NCI-H2171 treated with DMSO at 0.1 percent for 48 hours (cell line): Measurements from ENCODE around the gene TNRC6A.
A peak's percentile ranks its signal among the peaks of the same experiment; 100 is the strongest.
"Not testable (repeated sequence)": the region's sequence is repeated elsewhere in the genome, so short reads cannot be mapped to it uniquely, and the experiment has no call there.

Experiments
- DNase-seq: peaks from one replicate; lab custom pipeline; 2025; lab: John Stamatoyannopoulos, UW

The TNRC6A gene

DNA sequence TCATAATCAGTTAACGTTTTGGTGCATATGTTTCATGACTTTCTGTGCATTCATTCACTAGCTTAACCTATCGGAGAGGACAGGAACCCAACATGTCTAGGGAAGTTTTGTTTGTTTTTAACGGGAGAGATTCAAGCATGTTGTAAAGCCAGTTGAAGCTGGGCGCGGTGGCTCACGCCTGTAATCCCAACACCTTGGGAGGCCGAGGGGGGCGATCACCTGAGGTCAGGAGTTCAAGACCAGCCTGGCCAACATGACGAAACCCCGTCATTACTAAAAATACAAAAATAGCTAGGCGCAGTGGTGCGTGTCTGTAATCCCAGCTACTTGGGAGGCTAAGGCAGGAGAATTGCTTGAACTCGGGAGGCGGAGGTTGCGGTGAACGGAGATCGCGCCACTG lies 1.4 kb upstream of the TNRC6A start:
- no peak for DNase-seq

DNA sequence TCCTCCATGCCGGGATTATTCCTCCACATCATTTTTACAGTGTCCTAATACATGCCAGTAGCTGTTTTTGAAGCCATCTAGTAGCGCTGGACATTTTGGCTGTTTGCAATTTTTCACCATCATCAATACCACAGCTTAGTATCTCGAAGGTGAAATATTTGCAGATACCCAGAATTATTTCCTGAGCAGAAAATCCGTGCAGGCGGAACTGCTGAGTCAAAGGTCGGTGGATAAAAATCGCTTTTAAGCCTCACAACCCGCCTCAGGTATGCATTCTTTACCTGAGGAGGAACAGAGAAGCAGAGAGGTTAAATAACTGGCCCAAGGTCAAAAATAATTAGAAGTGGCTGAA lies 584 bp upstream of the TNRC6A start:
- no peak for DNase-seq

DNA sequence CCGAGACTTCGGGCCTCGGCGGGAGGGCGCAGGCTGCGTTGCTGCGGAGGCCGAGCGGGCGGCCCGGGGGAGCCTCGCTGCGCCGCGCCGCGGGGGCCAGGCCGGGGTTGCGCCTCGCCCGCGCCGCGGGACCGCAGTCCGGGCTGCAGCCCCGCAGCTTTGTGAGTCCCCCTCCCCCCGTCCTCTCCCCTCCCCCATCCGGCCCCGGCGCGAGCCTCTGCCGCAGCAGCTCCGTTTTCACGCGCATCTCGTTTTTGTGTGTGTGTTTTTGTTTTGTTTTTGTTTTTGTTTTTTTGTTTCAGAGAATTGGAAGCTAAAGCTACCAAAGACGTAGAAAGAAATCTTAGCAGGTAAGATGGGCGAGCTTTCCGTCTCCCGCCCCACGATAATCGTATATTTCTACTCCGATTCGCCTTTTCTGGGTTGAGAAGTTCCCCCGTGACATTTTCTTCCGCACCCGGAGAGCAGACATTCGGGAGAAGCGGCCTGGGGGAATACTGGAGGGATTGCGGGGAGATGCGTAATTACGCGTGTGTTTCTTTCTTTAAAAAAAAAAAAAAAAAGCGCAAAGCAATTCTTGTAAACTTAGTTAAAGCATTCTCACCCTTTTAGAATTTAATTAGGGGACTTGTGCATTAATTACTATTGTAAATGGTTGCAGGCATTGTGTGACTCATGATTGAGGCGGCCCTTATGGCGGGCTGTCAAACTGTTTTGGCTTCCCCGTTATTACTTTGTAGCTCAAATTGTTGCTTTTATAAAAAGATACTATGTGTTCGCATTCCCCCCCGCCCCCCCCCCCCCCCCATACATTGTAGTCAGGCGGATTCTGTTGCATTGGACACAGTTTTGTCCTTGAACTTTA lies 732 bp downstream of the TNRC6A start:
- peak; percentile 24 for DNase-seq

DNA sequence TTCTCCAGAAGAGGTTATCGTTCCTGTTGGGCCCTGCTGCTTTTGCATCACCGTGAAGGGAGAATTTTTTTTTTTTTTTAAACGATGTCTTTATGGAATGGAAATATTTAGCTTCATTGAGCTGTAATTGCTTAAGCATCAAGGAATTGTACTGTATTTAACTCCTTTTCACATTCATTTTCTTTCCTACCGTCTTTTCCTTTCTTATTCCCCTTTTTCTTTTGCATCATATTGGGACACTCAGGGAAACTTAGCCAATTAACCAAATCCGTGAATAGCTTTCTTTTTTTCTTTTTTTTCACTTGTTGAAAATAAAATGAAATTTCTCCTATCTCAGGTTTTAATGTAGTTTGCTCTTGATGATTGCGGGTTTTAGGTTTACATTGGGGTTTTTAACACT lies 1.5 kb downstream of the TNRC6A start:
- no peak for DNase-seq

DNA sequence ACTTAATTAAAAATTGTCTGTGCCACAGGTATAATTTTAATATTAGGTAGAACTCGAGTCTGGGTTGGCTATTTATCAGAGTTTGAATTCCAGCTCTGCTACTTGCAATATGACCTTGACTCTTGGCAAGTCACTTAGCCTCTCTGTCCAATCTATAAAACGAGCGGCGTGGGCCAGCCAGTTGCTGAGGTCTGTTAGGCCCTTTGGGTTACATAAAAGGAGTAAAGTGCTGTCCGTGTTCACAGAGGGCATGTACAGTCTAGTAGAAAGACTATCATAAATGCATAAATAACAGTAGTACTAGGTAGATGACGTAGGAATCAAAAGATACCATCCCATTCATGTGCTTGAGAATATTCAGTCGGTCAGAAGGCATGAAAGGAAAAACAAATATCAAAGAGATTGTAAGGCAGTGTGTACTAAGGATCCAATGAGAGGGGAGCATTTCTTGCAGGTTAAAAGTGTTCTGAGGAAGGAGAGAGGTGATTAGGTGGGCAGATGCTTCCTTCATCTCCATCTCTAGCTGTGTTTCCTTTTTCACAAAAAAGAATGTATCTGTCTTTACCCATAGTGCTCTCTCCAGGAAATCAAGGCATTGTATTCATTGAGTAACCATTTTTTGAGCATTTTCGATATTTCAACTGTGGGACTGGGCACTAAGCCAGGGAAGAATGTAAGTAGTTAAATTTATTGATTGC lies 2.4 kb downstream of the TNRC6A start:
- DNase-seq = no peak

DNA sequence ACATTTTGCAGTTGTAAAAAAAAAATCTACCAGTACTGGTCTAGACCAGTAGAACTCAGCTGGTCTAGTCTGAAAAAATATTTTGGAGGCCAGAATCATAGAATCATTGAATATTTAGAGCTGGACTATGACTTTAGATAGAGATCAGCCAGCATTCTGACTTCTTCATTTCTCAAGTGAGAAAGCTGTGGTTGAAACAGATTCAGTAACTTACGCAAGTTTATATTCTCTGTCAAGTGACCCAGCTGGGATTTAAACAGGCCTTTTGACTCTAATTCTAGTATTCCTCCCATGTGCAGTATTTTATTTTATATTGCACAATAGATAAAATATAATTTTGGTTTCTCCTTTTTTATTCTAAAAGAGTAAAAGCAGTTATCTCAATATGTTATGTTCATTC lies 4.9 kb downstream of the TNRC6A start:
- no peak for DNase-seq

DNA sequence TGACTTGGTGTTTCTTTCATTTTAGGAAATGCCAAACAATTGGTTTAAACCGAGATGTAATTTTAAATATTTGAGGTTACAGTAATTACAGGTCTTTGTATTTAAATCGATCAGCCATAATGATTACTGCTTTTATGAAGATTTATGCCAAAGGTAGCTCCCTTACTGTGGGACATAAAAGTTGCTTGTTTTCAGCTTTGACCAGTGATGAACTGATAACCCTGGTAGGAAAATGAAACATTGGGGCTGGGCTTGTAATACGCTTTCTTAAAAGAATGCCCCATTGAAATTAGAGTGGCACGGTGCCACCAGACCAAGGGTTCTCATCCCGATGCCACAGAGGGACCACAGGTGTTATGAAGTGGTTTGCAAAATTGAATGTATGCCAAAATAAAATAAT lies 7.3 kb downstream of the TNRC6A start:
- no peak for DNase-seq

DNA sequence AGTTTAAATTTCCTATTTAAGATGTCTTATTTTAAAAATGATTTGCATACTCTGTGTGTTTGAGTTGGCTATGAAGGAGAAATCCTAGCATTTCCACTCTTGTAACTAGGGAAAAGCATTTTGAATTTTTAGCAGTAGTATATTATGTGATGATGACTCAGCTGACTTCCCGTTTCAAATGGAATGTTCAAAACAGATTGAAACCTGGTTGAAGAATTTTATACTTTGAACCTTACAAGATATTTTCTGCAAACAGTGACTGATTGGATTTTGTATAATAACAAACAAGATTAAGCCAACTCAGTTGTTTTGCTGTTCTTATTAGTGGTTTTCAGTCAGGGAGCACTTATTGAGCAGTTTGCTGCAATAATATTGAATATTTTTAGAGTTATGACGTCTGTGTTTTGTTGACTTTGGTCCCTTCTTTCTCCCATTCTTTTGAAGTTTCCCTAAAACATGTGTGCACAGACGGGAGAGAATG lies 8.0 kb downstream of the TNRC6A start:
- no peak for DNase-seq

DNA sequence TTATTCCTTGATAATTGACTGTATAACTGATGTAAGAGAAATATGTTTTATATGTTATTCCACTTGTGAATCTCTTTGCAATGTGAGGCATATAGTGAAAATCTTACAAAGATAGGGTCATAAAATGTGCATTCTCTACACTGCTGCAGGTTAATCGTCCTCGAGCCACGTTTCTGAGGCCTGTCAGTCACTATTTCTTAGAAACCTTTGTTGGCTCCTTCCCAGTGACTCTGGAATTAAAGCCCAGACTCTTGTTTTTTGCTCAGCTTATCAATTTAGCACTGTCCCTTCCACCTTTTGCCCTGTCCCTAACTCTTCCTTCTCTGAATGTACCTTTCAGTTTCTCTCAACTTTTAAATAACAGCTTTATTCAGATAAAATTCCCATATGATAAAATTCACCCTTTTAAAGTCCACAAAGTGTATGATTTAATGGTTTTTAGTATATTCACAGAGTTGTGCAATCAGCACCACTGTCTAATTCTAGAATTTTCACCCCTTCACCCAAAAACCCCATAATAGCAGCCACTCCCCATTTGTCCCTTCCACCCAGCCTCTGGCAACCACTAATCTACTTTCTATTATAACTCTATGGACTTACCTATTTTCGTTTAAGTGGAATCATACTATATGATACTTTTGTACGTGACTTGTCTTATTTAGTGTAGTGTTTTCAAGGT lies 8.6 kb downstream of the TNRC6A start:
- DNase-seq = no peak

DNA sequence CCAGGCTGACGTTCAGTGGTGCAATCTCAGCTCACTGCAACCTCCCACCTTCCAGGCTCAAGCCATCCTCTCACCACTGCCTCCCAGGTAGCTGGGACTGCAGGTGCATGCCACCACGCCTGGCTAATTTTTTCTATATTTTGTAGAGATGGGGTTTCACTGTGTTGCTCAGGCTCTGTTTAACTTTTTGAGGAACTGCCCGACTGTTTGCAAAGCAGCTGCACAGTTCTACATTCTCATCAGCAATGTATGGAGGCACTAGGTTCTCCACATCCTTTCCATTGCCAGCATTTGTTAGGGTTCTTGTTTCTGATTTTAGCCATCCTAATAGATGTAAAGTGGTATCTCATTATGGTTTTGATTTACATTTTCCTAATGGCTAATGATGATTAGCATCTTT lies 9.4 kb downstream of the TNRC6A start:
- no peak for DNase-seq

DNA sequence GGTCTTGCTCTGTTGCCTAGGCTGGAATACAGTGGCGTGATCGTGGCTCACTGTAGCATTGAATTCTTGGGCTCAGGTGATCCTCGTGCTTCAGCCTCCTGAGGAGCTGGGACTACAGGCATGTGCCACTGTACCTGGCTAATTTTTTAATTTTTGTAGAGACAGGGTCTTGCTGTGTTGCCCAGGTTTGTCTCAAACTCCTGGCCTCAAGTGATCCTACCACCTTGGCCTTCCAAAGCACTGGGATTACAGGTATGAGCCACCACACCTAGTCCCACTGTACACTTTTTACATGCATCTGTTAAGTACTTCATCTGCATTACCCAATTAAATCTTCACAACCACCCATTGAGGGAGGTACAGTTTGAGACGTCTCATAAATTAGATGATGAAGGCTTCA lies 12.4 kb downstream of the TNRC6A start:
- DNase-seq = no peak

DNA sequence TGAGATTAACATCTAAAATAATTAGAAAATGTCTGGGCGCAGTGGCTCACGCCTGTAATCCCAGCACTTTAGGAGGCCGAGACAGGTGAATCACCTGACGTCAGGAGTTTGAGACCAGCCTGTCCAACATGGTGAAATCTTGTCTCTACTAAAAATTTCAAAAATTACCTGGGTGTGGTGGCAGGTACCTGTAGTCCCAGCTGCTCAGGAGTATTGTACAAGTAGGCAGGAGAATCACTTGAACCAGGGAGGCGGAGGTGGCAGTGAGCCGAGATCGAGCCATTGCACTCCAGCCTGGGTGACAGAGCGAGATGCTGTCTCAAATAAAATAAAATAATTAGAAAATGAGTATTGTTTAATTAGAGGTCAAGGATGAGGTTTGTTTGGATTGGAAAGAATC lies 13.2 kb downstream of the TNRC6A start:
- not testable (repeated sequence) for DNase-seq

DNA sequence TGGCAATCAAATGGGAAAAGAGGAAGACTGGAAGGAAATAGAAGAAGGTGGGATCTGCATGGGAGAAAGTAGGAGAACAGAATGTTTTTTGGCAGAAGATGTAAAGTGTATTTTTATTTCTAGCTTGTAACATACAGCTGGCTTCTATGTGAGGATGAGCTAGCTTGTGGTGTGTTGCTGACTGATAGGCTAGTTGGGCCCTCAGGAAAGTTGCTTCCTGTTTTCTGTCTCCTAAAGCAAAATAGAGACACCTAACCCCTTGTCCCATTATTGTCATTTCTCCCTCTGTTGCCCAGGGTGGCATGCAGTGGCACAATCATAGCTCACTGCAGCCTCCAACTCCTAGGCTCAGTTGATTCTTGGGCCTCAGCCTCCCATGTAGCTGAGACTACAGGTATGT lies 15.9 kb downstream of the TNRC6A start:
- no peak for DNase-seq

DNA sequence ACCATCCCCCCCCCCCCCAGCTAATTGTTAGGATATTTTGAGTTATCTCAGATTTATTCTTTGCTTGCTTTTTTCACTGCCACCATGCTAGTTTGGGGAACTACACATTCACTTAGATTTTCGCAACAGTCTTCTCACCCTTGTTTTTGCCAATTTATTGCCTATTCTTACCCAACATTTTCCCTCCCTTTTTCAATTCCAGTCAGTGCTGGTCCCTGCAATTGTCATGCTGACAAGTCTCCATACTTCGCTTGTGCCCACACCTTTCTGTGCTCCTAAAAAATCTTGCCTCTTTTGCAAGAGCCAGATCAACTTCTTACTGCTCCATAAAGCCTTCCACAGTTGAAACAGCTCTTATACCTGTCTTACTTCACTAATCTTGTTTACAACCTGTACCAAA lies 16.3 kb downstream of the TNRC6A start:
- DNase-seq = no peak

DNA sequence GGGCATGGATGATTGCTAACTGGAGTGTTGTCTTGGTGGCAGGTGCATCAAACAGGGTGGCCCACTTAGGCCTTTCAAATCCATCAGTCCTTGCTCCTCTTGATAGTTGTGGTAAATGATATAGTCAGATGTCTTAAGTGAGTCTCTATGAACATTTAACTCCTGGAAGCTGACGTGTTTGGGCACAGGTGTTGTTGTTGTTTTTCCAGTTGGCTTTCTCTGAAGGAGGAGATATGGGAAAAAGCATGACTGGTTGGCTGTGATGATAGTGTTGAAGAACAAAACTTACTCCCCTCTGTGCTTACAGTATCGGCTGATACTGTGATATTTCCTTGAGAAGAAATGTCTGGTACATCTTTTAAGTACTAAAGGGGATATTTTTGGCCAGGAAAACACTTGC lies 18.0 kb downstream of the TNRC6A start:
- peak; percentile 8 for DNase-seq

DNA sequence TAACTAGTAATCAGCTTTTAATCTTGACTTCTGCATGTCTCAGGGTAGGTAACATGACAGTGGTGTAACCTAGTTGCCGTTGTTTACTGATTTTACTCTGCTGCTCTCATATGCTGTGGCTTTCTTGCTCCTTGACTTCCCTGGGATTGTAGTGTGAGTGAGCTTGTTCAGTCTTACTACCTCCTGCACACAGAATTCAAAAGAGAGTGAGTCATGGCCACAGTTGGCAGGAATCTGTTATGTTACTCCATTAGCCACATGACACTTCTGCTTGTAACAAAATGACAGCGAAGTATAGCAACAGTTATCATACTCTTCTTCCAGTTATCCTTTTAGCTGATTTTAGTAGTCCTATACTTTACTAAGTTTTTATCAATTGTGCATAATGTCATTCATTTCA lies 18.8 kb downstream of the TNRC6A start:
- no peak for DNase-seq

DNA sequence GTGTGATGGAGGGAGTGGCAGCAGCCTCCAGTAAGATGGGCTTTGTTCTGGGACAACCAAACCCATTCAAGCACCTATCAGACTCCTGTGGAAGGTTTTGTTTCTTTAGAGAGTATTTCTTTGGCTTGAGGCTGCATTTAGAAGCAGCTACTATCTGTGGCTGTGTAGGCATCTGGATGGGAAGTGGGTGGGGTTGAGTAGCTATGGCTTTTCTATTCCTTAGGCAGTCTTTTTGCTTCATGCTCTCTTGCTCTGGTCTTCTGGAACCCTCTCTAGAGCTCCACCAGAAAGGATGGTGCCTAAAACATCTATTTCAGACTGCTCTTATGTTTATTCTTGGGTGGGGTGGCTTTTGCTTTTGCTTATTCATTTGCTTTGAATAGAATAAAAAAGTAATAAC lies 19.9 kb downstream of the TNRC6A start:
- DNase-seq = no peak

DNA sequence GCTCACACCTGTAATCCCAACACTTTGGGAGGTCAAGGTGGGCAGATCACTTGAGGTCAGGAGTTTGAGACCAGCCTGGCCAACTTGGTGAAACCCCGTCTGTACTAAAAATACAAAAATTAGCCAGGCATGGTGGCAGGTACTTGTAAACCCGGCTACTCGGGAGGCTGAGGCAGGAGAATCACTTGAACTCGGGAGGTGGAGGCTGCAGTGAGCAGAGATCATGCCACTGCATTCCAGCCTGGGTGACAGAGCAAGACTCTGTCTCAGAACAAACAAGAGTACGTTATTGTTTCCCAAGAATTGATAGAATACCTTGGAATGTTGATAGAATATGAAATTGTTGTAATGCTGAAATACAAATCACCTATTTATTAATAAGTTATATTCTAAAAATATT lies 20.4 kb downstream of the TNRC6A start:
- not testable (repeated sequence) for DNase-seq

DNA sequence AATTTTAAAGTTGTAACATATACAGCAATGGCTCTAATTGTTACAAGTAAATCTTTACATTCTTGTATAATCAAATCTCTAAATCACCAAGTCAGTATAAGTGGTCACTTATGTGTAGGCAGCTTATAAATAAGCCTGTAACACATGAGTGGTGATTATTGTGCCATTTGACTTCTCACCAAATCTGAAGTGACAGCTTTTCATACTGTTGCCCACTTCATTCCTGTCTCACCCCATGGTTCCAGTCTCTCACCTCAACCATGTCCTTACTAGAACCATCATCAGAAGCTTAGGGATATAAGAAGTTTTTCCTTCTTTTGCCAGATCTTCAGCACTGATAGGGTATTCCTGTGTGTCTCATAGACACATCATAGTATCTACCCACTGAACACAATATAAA lies 23.5 kb downstream of the TNRC6A start:
- DNase-seq = no peak

DNA sequence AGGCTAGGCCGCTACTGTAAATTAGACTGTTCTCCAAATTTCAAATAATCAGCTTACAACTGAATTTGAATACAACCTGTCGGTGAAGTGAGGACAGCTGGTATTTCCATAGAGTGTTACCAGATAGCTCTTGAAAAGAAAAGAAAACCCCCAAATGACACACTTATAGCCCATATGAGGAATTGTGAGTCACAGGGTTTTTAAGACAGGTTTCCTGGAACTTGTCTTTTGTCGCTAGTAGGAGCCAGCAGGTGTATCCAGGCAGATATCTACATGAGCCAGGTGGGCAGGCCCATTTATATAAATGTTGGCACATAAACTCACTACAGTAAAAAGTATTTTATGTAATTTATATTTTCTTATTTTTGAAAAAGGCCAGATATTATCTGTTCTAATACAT lies 24.0 kb downstream of the TNRC6A start:
- peak; percentile 37 for DNase-seq

DNA sequence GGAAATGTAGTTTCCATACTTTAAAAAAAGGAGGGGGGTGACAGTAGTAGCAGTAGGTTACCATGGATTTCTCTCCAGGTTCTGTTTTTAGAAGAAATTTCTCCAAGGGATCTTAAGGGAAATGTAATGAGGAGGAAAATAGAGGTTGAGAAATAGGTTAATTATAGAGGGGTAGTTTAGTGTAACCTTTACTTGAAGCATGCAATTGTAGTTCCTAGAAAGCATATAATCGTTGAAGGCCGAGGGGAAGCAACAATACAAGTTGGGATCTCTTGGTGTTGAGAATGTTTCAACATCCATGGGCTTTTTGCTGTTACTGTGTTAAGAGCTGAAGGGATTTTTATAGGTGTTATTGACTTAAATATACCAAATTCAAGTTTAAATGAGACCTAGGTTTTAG lies 25.1 kb downstream of the TNRC6A start:
- no peak for DNase-seq

DNA sequence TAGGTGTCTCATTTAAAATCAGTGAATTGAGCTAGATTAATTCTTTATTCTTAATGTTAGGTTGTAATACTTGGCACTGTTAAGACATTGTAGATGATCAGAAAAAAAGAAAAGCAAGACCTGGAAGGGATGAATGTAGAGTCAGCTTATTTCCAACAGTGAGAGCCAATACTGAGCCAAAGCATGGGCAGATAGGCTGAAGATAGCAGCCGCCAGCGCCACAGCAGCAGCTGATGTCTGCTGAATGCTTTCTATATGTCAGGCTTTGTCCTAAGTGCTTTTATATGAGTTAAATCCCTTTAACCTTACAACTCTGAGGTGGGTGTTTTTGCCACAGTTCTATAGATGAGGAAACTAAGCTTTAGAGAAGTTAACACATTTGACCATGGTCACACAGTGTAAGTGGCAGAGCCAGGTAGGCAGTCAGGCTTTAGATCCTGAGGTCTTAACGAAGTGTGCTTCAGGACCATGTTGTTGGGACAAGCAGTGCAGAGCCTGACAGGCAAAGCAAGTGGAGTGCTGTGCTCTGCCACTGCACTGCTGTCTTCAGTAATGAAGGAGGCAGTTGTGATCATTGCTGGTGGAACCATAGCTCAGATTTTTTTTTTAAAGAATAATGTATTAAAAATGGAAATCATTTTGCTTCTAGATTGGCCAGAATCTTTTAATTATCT lies 25.9 kb downstream of the TNRC6A start:
- no peak for DNase-seq
